Peyer's patch (tissue), 4 donors: ENCODE data around the gene PRKAB2. TPM values are rescaled to one million over a fixed set of nuclear protein-coding genes. Genes with fewer than 3 reads are reported as not detected.
A peak's percentile ranks its signal among the peaks of the same experiment; 100 is the strongest.
"Not testable (repeated sequence)": the region's sequence is repeated elsewhere in the genome, so short reads cannot be mapped to it uniquely, and the experiment has no call there.

Source experiments
- DNase-seq, 3 donors: peaks; one replicate each; pipeline ENCODE4 v3.0.0-alpha.2; 2017 to 2019
- H3K27ac ChIP-seq, 4 donors: fragments of 200-600 bp; sonication (generic); one replicate each; pipeline ENCODE4 v1.5.1; 2016 to 2019
- H3K27me3 ChIP-seq, 2 donors: fragments of 200-600 bp; sonication (generic); one replicate each; pipeline ENCODE4 v1.5.1; 2019
- H3K36me3 ChIP-seq, 3 donors: fragments of 200-600 bp; sonication (generic); one replicate each; pipeline ENCODE4 v1.5.1; 2016 to 2019
- H3K4me1 ChIP-seq, 4 donors: fragments of 200-600 bp; sonication (generic); one replicate each; pipeline ENCODE4 v1.5.1; 2016 to 2019
- H3K4me3 ChIP-seq, 4 donors: fragments of 200-600 bp; sonication (generic); 1 replicate in 3 of 4; 2 replicates in 1 of 4; pipeline ENCODE4 v1.5.1; 2016 to 2019; ENCODE audit warnings: mild to moderate bottlenecking in 1 of 4
- H3K9me3 ChIP-seq, 4 donors: fragments of 200-600 bp; sonication (generic); one replicate each; pipeline ENCODE4 v1.5.1; 2016 to 2019; ENCODE audit warnings: mild to moderate bottlenecking in 1 of 4
- CTCF ChIP-seq, 6 experiments: fragments of 450-650 bp in 4 of 6; fragments of 200-600 bp in 2 of 6; sonication (generic) in 1 of 6; IDR thresholded peaks; one replicate each; pipeline ENCODE4 v1.5.1; 2017 to 2019; ENCODE audit warnings: antibody characterized with exemption in 6 of 6, mild to moderate bottlenecking in 3 of 6, moderate library complexity in 1 of 6
- POLR2A ChIP-seq, 2 donors: fragments of 450-650 bp; IDR thresholded peaks; one replicate each; pipeline ENCODE4 v1.5.1; 2017; ENCODE audit warnings: antibody characterized with exemption in 2 of 2, mild to moderate bottlenecking in 2 of 2, moderate library complexity in 2 of 2
- total RNA-seq, 4 donors: library from RNA; depleted of rRNA; stranded (reverse); fragments of >200 nt; gene quantifications; one replicate each; pipeline ENCODE4 v1.1.0, GENCODE V29; 2016

The PRKAB2 gene
- total RNA-seq, 4 donors from 2014 or later = 9.9 to 45.5 (median 42.2) TPM

DNA sequence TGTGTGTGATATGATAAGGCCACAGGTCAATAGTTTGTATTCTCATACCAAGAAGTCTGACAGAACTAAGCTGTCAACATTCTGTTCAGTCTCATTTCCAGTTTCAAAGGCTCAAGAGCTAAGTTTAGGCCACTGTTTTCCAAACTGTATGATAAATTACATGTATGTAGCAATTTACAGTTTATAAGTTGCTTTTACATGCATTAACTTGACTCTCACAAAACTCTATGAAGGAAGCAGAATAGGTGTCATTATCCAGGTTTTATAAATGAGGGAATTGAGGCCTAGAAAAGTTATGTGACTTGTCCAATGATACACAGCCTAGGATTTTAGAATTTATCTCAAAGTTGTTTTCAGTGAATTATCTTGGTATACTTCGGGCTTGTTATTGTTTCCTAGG lies 29.5 kb upstream of the PRKAB2 start:
- TF ChIP-seq CTCF (IDR thresholded peaks at IDR 0.05) (no peak), POLR2A (IDR thresholded peaks at IDR 0.05) (no peak)
- Histone ChIP-seq H3K4me3 (no peak overlapping the region), H3K27me3 (no peaks in the 10 kb centered on the region), H3K4me1 (no peaks in the 10 kb centered on the region), H3K9me3 (no peaks in the 10 kb centered on the region), H3K36me3 (peaks cover 0 to 17% (median 0%) of the 10 kb centered on the region in 3 donors), H3K27ac (no peak overlapping the region)
- no peak for DNase-seq

- H3K36me3 ChIP-seq = peaks cover 0 to 17% (median 0%) of the 10 kb centered on the region in 3 donors
- no peaks in the 10 kb centered on the region for H3K9me3 ChIP-seq
- TF ChIP-seq CTCF (IDR thresholded peaks at IDR 0.05) = no peak
- no peak for TF ChIP-seq POLR2A (IDR thresholded peaks at IDR 0.05)
- no peak for DNase-seq
- no peak overlapping the region for H3K4me3 ChIP-seq
- no peak overlapping the region for H3K27ac ChIP-seq
- H3K27me3 ChIP-seq = no peaks in the 10 kb centered on the region
- no peaks in the 10 kb centered on the region for H3K4me1 ChIP-seq
These were observed 29.0 kb upstream of the PRKAB2 start for GRCh38 chr1:147201276-147201675.

DNA sequence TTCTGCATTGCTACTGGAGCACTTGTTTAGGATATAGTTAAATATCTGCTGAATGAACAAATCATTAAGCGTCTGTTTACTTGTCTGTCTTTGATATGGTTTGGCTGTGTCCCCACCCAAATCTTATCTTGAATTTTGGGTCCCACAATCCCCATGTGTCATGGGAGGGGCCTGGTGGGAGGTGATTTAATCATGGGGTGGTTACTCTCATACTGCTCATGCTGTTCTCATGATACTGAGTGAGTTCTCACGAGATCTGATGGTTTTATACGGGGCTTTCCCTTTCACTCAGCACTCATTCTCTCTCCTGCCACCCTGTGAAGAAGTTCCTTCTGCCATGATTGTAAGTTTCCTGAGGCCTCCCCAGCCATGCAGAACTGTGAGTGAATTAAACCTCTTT lies 25.1 kb upstream of the PRKAB2 start:
- H3K9me3 ChIP-seq, H3K4me3 ChIP-seq, H3K36me3 ChIP-seq, H3K27me3 ChIP-seq, DNase-seq, H3K4me1 ChIP-seq, H3K27ac ChIP-seq: not testable (repeated sequence)

GRCh38 chr1:147189514-147189913 lies 17.2 kb upstream of the PRKAB2 start:
- peaks cover 0 to 16% (median 0%) of the 10 kb centered on the region in 3 donors for H3K36me3 ChIP-seq
- H3K4me1 ChIP-seq = no peaks in the 10 kb centered on the region
- no peak for DNase-seq
- TF ChIP-seq CTCF (IDR thresholded peaks at IDR 0.05) = no peak
- TF ChIP-seq POLR2A (IDR thresholded peaks at IDR 0.05) = no peak
- no peak overlapping the region for H3K27ac ChIP-seq
- H3K4me3 ChIP-seq = no peak overlapping the region
- H3K27me3 ChIP-seq = no peaks in the 10 kb centered on the region
- no peaks in the 10 kb centered on the region for H3K9me3 ChIP-seq

GRCh38 chr1:147185432-147185831 lies 13.2 kb upstream of the PRKAB2 start:
- Histone ChIP-seq H3K4me3 (no peak overlapping the region), H3K4me1 (no peaks in the 10 kb centered on the region), H3K27me3 (no peaks in the 10 kb centered on the region), H3K36me3 (peaks cover 0 to 16% (median 0%) of the 10 kb centered on the region in 3 donors), H3K27ac (no peak overlapping the region), H3K9me3 (no peaks in the 10 kb centered on the region)
- DNase-seq = no peak
- TF ChIP-seq CTCF (IDR thresholded peaks at IDR 0.05) = no peak
- TF ChIP-seq POLR2A (IDR thresholded peaks at IDR 0.05) = no peak

GRCh38 chr1:147177611-147178380 lies 5.5 kb upstream of the PRKAB2 start:
- Histone ChIP-seq H3K27ac (peak overlapping the region in 3 of 4 donors; percentile 25 to 49 (median 26)), H3K4me3 (peak overlapping the region in 2 of 4 donors; percentile 13 to 17), H3K36me3 (peaks cover 0 to 4% (median 0%) of the 10 kb centered on the region in 3 donors), H3K4me1 (peaks cover 0 to 11% (median 0%) of the 10 kb centered on the region in 4 donors), H3K27me3 (no peaks in the 10 kb centered on the region), H3K9me3 (no peaks in the 10 kb centered on the region)
- DNase-seq = peak in 1 of 3 donors; percentile 52
- TF ChIP-seq POLR2A (IDR thresholded peaks at IDR 0.05) (no peak), CTCF (IDR thresholded peaks at IDR 0.05) (no peak)
